ENCODE measurements around the gene HOMEZ. TPM values are rescaled to one million over a fixed set of nuclear protein-coding genes. Genes with fewer than 3 reads are reported as not detected.

The HOMEZ gene
- total RNA-seq, 1 experiment from 2014 or later = 6.2 TPM

GRCh38 chr14:23301969-23302289, 16.0 kb upstream of the HOMEZ start:
- peaks cover 16 to 24% of the 10 kb centered on the region in 2 experiments for H3K4me1 Mint-ChIP-seq
- Histone ChIP-seq H3K79me2 (ENCODE audit: insufficient read depth, low read length) (no peaks in the 10 kb centered on the region), H4K5ac (ENCODE audit: insufficient read length, low read depth, low read length) (no peak overlapping the region), H3K14ac (ENCODE audit: insufficient read depth, low read length) (no peak overlapping the region), H3K4me1 (ENCODE audit: insufficient read depth, low read length) (no peaks in the 10 kb centered on the region), H4K20me1 (ENCODE audit: control insufficient read depth, insufficient read depth, insufficient read length) (no peaks in the 10 kb centered on the region), H3K23ac (ENCODE audit: insufficient read length, low read depth, low read length) (no peak overlapping the region), H2BK15ac (ENCODE audit: low read depth, low read length) (no peak overlapping the region), H3K4ac (ENCODE audit: low read depth, low read length) (no peak overlapping the region), H2BK12ac (ENCODE audit: insufficient read length, low read depth, low read length) (no peak overlapping the region), H3K23me2 (ENCODE audit: insufficient read length, low read depth, low read length, poor library complexity, severe bottlenecking) (peaks cover 21% of the 10 kb centered on the region), H3K56ac (ENCODE audit: insufficient read length, low read depth, low read length) (no peak overlapping the region), H3K9me3 (ENCODE audit: control insufficient read depth, low read depth, low read length) (no peaks in the 10 kb centered on the region), H4K91ac (ENCODE audit: insufficient read length, low read depth, low read length) (no peak overlapping the region), H2AFZ (ENCODE audit: low read length) (no peak overlapping the region), H2BK5ac (ENCODE audit: insufficient read length, low read length) (no peak overlapping the region), H3K27me3 (ENCODE audit: insufficient read depth, low read length) (peaks cover 8% of the 10 kb centered on the region; the same call in 1 of the 2 replicates), H3T11ph (ENCODE audit: low read length) (no peak overlapping the region), H3K4me2 (ENCODE audit: insufficient read depth, insufficient read length, low read length) (peak overlapping the region; percentile 88), H2BK120ac (ENCODE audit: low read depth, low read length, poor library complexity, severe bottlenecking) (no peak overlapping the region), H3K27ac (ENCODE audit: insufficient read length, low read depth, low read length) (no peak overlapping the region), H3K79me1 (ENCODE audit: insufficient read depth, low read depth, low read length, poor library complexity, severe bottlenecking) (no peaks in the 10 kb centered on the region), H3K18ac (ENCODE audit: insufficient read length, low read depth, low read length) (peak overlapping the region; percentile 67), H4K8ac (replicated peaks; ENCODE audit: insufficient read length, low read depth, low read length) (no peak overlapping the region), H2AK5ac (ENCODE audit: insufficient read length, low read length) (no peak overlapping the region), H2BK20ac (ENCODE audit: low read depth, low read length, poor library complexity, severe bottlenecking) (no peak overlapping the region), H3K9ac (ENCODE audit: extremely low read depth, insufficient read length, low read length) (no peak overlapping the region)
- peaks cover 58% of the 10 kb centered on the region for H3K27me3 Mint-ChIP-seq (ENCODE audit: low read depth)
- peak overlapping the region; percentile 79 to 86 for H3K4me3 Mint-ChIP-seq
- no peak for TF ChIP-seq CTCF (conservative IDR thresholded peaks at IDR 0.05)
- no CpG with 5 or more reads among the region's 25 CpGs for WGBS (ENCODE audit: extremely low coverage, insufficient read length, low lambda C conversion rate)
- H3K9me3 Mint-ChIP-seq = no peaks in the 10 kb centered on the region
- H3K36me3 Mint-ChIP-seq (ENCODE audit: insufficient read depth in 1 of 3, low read depth in 3 of 3) = peaks cover 0 to 10% (median 0%) of the 10 kb centered on the region in 3 experiments; a peak in 1 of 7 replicates
- no peak for DNase-seq
- H3K27ac Mint-ChIP-seq = peak overlapping the region in 2 of 3 experiments; percentile 40 to 78; a peak in 1 of 7 replicates
